Measurements from ENCODE around the gene KIRREL3. TPM values are rescaled to one million over a fixed set of nuclear protein-coding genes. Genes with fewer than 3 reads are reported as not detected.

Gene KIRREL3
- total RNA-seq, 2 donors from 2014 or later = 0.28 TPM; not detected in 1

DNA sequence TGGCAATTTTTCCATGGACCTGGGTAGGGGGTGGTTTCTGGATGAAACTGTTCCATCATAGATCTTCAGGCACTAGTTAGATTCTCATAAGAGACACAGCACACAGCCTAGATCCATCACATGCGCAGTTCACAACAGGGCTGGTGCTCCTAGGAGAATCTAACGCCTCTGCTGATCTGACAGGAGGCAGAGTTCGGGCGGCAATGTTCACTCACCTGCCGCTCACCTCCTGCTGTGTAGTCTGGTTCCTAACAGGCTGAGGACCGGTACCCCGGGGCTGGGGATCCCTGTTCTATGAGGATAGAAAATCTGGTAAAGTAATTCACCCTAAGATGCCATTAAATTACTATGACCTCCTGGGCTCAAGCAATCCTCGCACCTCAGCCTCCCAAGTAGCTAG lies 318.0 kb downstream of the KIRREL3 start:
- Histone ChIP-seq H3K4me3 (no peak overlapping the region), H3K9me3 (no peaks in the 10 kb centered on the region), H3K4me1 (replicated peaks) (no peaks in the 10 kb centered on the region), H3K27me3 (replicated peaks; ENCODE audit: insufficient read depth) (no peaks in the 10 kb centered on the region), H3K36me3 (no peaks in the 10 kb centered on the region), H3K27ac (no peak overlapping the region)
- 94% methylated on average over 8 of the region's 8 CpGs for WGBS
- DNase-seq (ENCODE audit: low spot score) = no peak
- no peak for TF ChIP-seq POLR2A (IDR thresholded peaks at IDR 0.05)
- TF ChIP-seq POLR2AphosphoS5 (IDR thresholded peaks at IDR 0.05) = no peak
- no peak for TF ChIP-seq CTCF (IDR thresholded peaks at IDR 0.05)
- intact Hi-C loops (cut with DNase I) = no loop called here

- 30% methylated on average over 3 of the region's 3 CpGs for WGBS
These were observed 319.9 kb downstream of the KIRREL3 start for GRCh38 chr11:126680700-126681099.

DNA sequence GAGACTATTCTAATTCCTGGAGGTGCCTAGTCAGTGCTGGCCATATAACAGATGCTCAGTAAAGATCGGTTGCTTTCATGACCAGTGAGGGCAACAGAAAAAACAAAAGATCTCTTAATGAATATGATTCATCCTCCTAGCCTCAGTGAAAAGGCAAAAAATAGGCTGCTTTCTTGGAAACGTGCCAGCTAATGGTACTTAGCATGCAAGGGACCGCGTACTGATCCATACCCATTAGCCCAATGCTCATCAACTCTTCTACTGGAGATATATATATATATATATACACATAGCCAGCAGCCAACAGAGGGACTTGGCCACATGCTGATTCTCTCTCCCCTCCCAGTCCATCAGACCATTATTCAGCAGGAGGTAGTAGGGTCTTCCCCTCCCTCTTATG lies 320.4 kb downstream of the KIRREL3 start:
- WGBS = 72% methylated on average over 4 of the region's 4 CpGs

More at GRCh38 chr11:126680700-126681099, 319.9 kb downstream of the KIRREL3 start:
- no peak overlapping the region for H3K27ac ChIP-seq
- H3K27me3 ChIP-seq (replicated peaks; ENCODE audit: insufficient read depth) = no peaks in the 10 kb centered on the region
- no peaks in the 10 kb centered on the region for H3K36me3 ChIP-seq
- no peaks in the 10 kb centered on the region for H3K4me1 ChIP-seq (replicated peaks)
- intact Hi-C loops (cut with DNase I) = no loop called here
- no peaks in the 10 kb centered on the region for H3K9me3 ChIP-seq
- no peak for DNase-seq (ENCODE audit: low spot score)
- no peak overlapping the region for H3K4me3 ChIP-seq
- TF ChIP-seq POLR2A (IDR thresholded peaks at IDR 0.05) = no peak
- TF ChIP-seq CTCF (IDR thresholded peaks at IDR 0.05) = no peak
- no peak for TF ChIP-seq POLR2AphosphoS5 (IDR thresholded peaks at IDR 0.05)

GRCh38 chr11:126679033-126679432 lies 321.5 kb downstream of the KIRREL3 start:
- intact Hi-C loops (cut with DNase I) = no loop called here

More for the DNA sequence above, 320.4 kb downstream of the KIRREL3 start:
- DNase-seq (ENCODE audit: low spot score) = no peak
- Histone ChIP-seq H3K4me3 (no peak overlapping the region), H3K9me3 (no peaks in the 10 kb centered on the region), H3K27me3 (replicated peaks; ENCODE audit: insufficient read depth) (no peaks in the 10 kb centered on the region), H3K27ac (no peak overlapping the region), H3K36me3 (no peaks in the 10 kb centered on the region), H3K4me1 (replicated peaks) (no peaks in the 10 kb centered on the region)
- TF ChIP-seq POLR2A (IDR thresholded peaks at IDR 0.05) = no peak
- no peak for TF ChIP-seq CTCF (IDR thresholded peaks at IDR 0.05)
- TF ChIP-seq POLR2AphosphoS5 (IDR thresholded peaks at IDR 0.05) = no peak
- intact Hi-C loops (cut with DNase I) = no loop called here

More at GRCh38 chr11:126679033-126679432, 321.5 kb downstream of the KIRREL3 start:
- no peak for DNase-seq (ENCODE audit: low spot score)
- Histone ChIP-seq H3K27me3 (replicated peaks; ENCODE audit: insufficient read depth) (no peaks in the 10 kb centered on the region), H3K4me1 (replicated peaks) (no peaks in the 10 kb centered on the region), H3K27ac (no peak overlapping the region), H3K4me3 (no peak overlapping the region), H3K9me3 (no peaks in the 10 kb centered on the region), H3K36me3 (no peaks in the 10 kb centered on the region)
- no peak for TF ChIP-seq POLR2AphosphoS5 (IDR thresholded peaks at IDR 0.05)
- TF ChIP-seq CTCF (IDR thresholded peaks at IDR 0.05) = no peak
- TF ChIP-seq POLR2A (IDR thresholded peaks at IDR 0.05) = no peak
- 42% methylated on average over 2 of the region's 2 CpGs for WGBS

Data from prostate gland (tissue), 2 donors.